Caco-2 (cell line): ENCODE measurements around the gene SGTA. TPM values are rescaled to one million over a fixed set of nuclear protein-coding genes. Genes with fewer than 3 reads are reported as not detected.
A peak's percentile ranks its signal among the peaks of the same experiment; 100 is the strongest.

Experiments
- BruUV-seq: library from RNA; stranded (reverse); fragments of 400-500 nt; replicated peaks from 2 replicates; lab custom pipeline; 2021; lab: Mats Ljungman, UMichigan
- CTCF ChIA-PET: fragments of 300-600 bp; sonication (Branson Sonifier 250); formaldehyde crosslinking; loops from one replicate; lab custom pipeline; 2022; ENCODE audit warnings: antibody characterized with exemption; lab: Charles Lee
- POLR2A ChIA-PET: fragments of 300-600 bp; sonication (Branson Sonifier 250); formaldehyde crosslinking; loops from one replicate; lab custom pipeline; 2022; ENCODE audit warnings: antibody characterized with exemption; lab: Charles Lee
- DNase-seq, 2 experiments: peaks; one replicate each; pipeline versions ENCODE4 v3.0.0 to v3.0.0-alpha.2; 2020 to 2022
- H3K27me3 ChIP-seq: replicated peaks from 2 replicates; pipeline ENCODE4 v1.6.0; 2011; ENCODE audit warnings: low read length; ENCODE audit not compliant: control insufficient read depth, insufficient read depth
- H3K36me3 ChIP-seq: 2 replicates; pipeline ENCODE4 v1.5.1; 2011; ENCODE audit warnings: low read length; ENCODE audit not compliant: control insufficient read depth, insufficient read depth
- H3K4me1 ChIP-seq: fragments of 250-450 bp; sonication (Bioruptor Pico); 2 replicates; pipeline ENCODE4 v1.5.1; 2020; ENCODE audit warnings: mild to moderate bottlenecking
- H3K4me3 ChIP-seq: 2 replicates; pipeline ENCODE4 v1.5.1; 2011; ENCODE audit warnings: low read depth, mild to moderate bottlenecking, control low read depth, low read length
- H3K9me3 ChIP-seq: fragments of 250-450 bp; sonication (Bioruptor Pico); 2 replicates; pipeline ENCODE4 v1.5.1; 2020; ENCODE audit warnings: mild to moderate bottlenecking, moderate library complexity
- H3K27ac Mint-ChIP-seq: one replicate; pipeline ENCODE4 v1.8.0; 2022; ENCODE audit warnings: mixed read lengths; ENCODE audit not compliant: unreplicated experiment
- H3K27me3 Mint-ChIP-seq: one replicate; pipeline ENCODE4 v1.8.0; 2022; ENCODE audit warnings: mixed read lengths; ENCODE audit not compliant: insufficient read depth, unreplicated experiment
- H3K36me3 Mint-ChIP-seq: one replicate; pipeline ENCODE4 v1.8.0; 2022; ENCODE audit warnings: mild to moderate bottlenecking, mixed read lengths; ENCODE audit not compliant: insufficient read depth, unreplicated experiment
- H3K4me1 Mint-ChIP-seq: one replicate; pipeline ENCODE4 v1.8.0; 2022; ENCODE audit warnings: low read depth, mixed read lengths; ENCODE audit not compliant: unreplicated experiment
- H3K4me3 Mint-ChIP-seq: one replicate; pipeline ENCODE4 v1.8.0; 2022; ENCODE audit warnings: mild to moderate bottlenecking, moderate library complexity, mixed read lengths; ENCODE audit not compliant: unreplicated experiment
- H3K9me3 Mint-ChIP-seq: one replicate; pipeline ENCODE4 v1.8.0; 2022; ENCODE audit warnings: mixed read lengths; ENCODE audit not compliant: unreplicated experiment
- CTCF ChIP-seq, 2 experiments: fragments of 200-600 bp in 1 of 2; IDR thresholded peaks; 1 replicate in 1 of 2; 2 replicates in 1 of 2; pipeline versions ENCODE4 v1.5.1 to v1.8.0; 2011 to 2022; ENCODE audit warnings: antibody characterized with exemption in 1 of 2, control low read depth in 1 of 2, inconsistent platforms in 1 of 2, low read depth in 1 of 2, low read length in 1 of 2, mild to moderate bottlenecking in 1 of 2, moderate library complexity in 1 of 2; ENCODE audit not compliant: insufficient read depth in 1 of 2, severe bottlenecking in 1 of 2, unreplicated experiment in 1 of 2
- intact Hi-C: fragments of 100-400 bp; cut with micrococcal nuclease; formaldehyde crosslinking; loops from one replicate; pipeline ENCODE4 v1.10.0; 2022; ENCODE audit not compliant: unreplicated experiment
- total RNA-seq: library from RNA; stranded (reverse); gene quantifications from 2 replicates; pipeline ENCODE4 v1.2.3, GENCODE V29; 2022

Gene SGTA
- total RNA-seq, 1 experiment from 2014 or later, result 90.1 TPM

GRCh38 chr19:2785244-2785997 lies 2.3 kb upstream of the SGTA start, which contains the start of gene THOP1:
THOP1 (plus strand) TSS chr19:2785503; CDS start chr19:2785663, 160 bp downstream.
- Mint-ChIP-seq H3K27ac (peak within 1 kb of the TSS; percentile 76), H3K4me1 (peaks cover 6% of the 10 kb centered on the region), H3K4me3 (peak within 1 kb of the TSS; percentile 87), H3K36me3 (peaks cover 45% of the 10 kb centered on the region), H3K27me3 (no peaks in the 10 kb centered on the region), H3K9me3 (no peaks in the 10 kb centered on the region)
- Histone ChIP-seq H3K4me1 (peaks cover 7% of the 10 kb centered on the region), H3K4me3 (peak within 1 kb of the TSS; percentile 64), H3K36me3 (no peaks in the 10 kb centered on the region), H3K27me3 (no peaks in the 10 kb centered on the region), H3K9me3 (no peaks in the 10 kb centered on the region)
- TF ChIP-seq CTCF (IDR thresholded peaks at IDR 0.05; ENCODE audit: insufficient read depth in 1 of 2, low read depth in 1 of 2, low read length in 1 of 2, severe bottlenecking in 1 of 2, unreplicated experiment in 1 of 2), result no peak
- ChIA-PET CTCF (interaction anchor here (0.6 to 1.2 kb wide), 3 partner anchors 26 to 102 kb away, joined by 3 to 4 read pairs (median 3); partner anchors contain the start of gene ZNF554), POLR2A (interaction anchor here (0.5 to 1.0 kb wide), 4 partner anchors 165 to 391 kb away, joined by 3 to 6 read pairs (median 3); partner anchors contain the start of gene GADD45B)
- DNase-seq, result peak; percentile 98
- intact Hi-C loops, result loop anchor here (2.0 kb wide), 1 partner anchor 47 kb away; no protein-coding TSS in a partner anchor
- TSS peak; percentile 61 for BruUV-seq

GRCh38 chr19:2783781-2784145 lies 690 bp upstream of the SGTA start:
- Mint-ChIP-seq H3K9me3 (no peaks in the 10 kb centered on the region), H3K27ac (peak overlapping the region; percentile 96), H3K36me3 (peaks cover 46% of the 10 kb centered on the region), H3K4me1 (peaks cover 6% of the 10 kb centered on the region), H3K4me3 (peak overlapping the region; percentile 75), H3K27me3 (no peaks in the 10 kb centered on the region)
- Histone ChIP-seq H3K36me3 (no peaks in the 10 kb centered on the region), H3K4me3 (peak overlapping the region; percentile 25; the same call in 1 of the 2 replicates), H3K4me1 (peaks cover 7% of the 10 kb centered on the region), H3K27me3 (no peaks in the 10 kb centered on the region), H3K9me3 (no peaks in the 10 kb centered on the region)
- intact Hi-C loops, result loop anchor here (2.0 kb wide), 2 partner anchors 45 to 57 kb away; partner anchors contain the start of gene ZNF555
- BruUV-seq, result no TSS peak
- DNase-seq, result no peak
- POLR2A ChIA-PET, result interaction anchor here (0.5 to 1.5 kb wide), 5 partner anchors 16 to 878 kb away, joined by 3 to 11 read pairs (median 6); partner anchors contain the start of gene GADD45B
- TF ChIP-seq CTCF (IDR thresholded peaks at IDR 0.05; ENCODE audit: insufficient read depth in 1 of 2, low read depth in 1 of 2, low read length in 1 of 2, severe bottlenecking in 1 of 2, unreplicated experiment in 1 of 2), result no peak
- CTCF ChIA-PET, result interaction anchor here (0.6 to 1.0 kb wide), 4 partner anchors 57 to 957 kb away, joined by 3 to 6 read pairs (median 4); partner anchors contain the start of gene ZNF555

- Mint-ChIP-seq H3K36me3 (peaks cover 49% of the 10 kb centered on the region), H3K27ac (peak overlapping the region; percentile 96), H3K27me3 (no peaks in the 10 kb centered on the region), H3K4me3 (peak overlapping the region; percentile 75), H3K9me3 (no peaks in the 10 kb centered on the region), H3K4me1 (peaks cover 6% of the 10 kb centered on the region)
- Histone ChIP-seq H3K36me3 (no peaks in the 10 kb centered on the region), H3K27me3 (no peaks in the 10 kb centered on the region), H3K9me3 (no peaks in the 10 kb centered on the region), H3K4me1 (peaks cover 7% of the 10 kb centered on the region), H3K4me3 (peak overlapping the region; percentile 85)
- ChIA-PET POLR2A (interaction anchor here (0.5 to 1.5 kb wide), 3 partner anchors 306 to 376 kb away, joined by 3 to 8 read pairs (median 6); partner anchors contain the start of gene GADD45B), CTCF (interaction anchor here (1.0 kb wide), 1 partner anchor 134 kb away, joined by 6 read pairs; no protein-coding TSS in a partner anchor)
- DNase-seq, result no peak
- intact Hi-C loops, result loop anchor here (2.0 kb wide), 1 partner anchor 58 kb away; the partner anchor contains the start of gene ZNF555
- TF ChIP-seq CTCF (IDR thresholded peaks at IDR 0.05; ENCODE audit: insufficient read depth in 1 of 2, low read depth in 1 of 2, low read length in 1 of 2, severe bottlenecking in 1 of 2, unreplicated experiment in 1 of 2), result no peak
- BruUV-seq, result no TSS peak
Observed at GRCh38 chr19:2782329-2782935, 641 bp downstream of the SGTA start.
